Keratinocyte (primary cell): ENCODE measurements around the gene SYT2.
"Not testable (repeated sequence)": the region's sequence is repeated elsewhere in the genome, so short reads cannot be mapped to it uniquely, and the experiment has no call there.

Source experiments
- CTCF ChIP-seq, 3 experiments: IDR thresholded peaks in 1 of 3; conservative IDR thresholded peaks in 1 of 3; optimal IDR thresholded peaks in 1 of 3; 2 replicates in 2 of 3; 3 replicates in 1 of 3; pipeline versions ENCODE3 to v1.5.1; 2011; ENCODE audit warnings: low read length in 3 of 3, mild to moderate bottlenecking in 3 of 3, moderate library complexity in 2 of 3, control low read depth in 1 of 3, inconsistent platforms in 1 of 3; ENCODE audit not compliant: insufficient read depth in 2 of 3; ENCODE audit errors: extremely low read depth in 1 of 3
- EZH2 ChIP-seq: IDR thresholded peaks from one replicate; pipeline ENCODE4 v1.6.1; 2012; ENCODE audit warnings: inconsistent platforms, mild to moderate bottlenecking, low read length, moderate library complexity

GRCh38 chr1:202714202-202714601, 3.9 kb upstream of the SYT2 start:
- not testable (repeated sequence) for TF ChIP-seq CTCF (optimal IDR thresholded peaks at IDR 0.05 in 1 of 3, IDR thresholded peaks at IDR 0.05 in 1 of 3, conservative IDR thresholded peaks at IDR 0.05 in 1 of 3; ENCODE audit: extremely low read depth in 1 of 3, insufficient read depth in 2 of 3, low read length in 3 of 3); EZH2
